Fibroblast of the conjunctiva (primary cell): ENCODE measurements around the gene RERG.

Source experiments
- DNase-seq: peaks from one replicate; pipeline ENCODE4 v3.0.0-alpha.2; 2010; ENCODE audit warnings: low read depth

Gene RERG

DNA sequence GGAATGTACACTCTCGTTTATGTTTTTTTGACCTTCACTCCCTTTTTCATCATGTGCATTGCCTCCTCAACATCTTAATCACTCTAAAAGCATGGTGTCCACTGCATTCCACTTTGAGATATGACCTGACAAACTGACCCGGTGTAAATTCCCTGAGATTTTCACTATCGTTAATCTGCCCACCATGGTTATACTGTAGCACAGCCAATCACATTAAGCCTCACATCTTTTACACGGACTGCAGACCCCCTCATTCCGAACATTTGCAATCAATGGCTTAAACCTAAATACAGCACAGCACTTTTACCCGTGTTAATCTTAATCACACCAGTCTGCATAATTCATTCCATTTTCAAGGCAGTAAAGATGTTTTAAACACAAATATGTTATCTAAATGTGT lies 2.4 kb downstream of the RERG start:
- DNase-seq: no peak

DNA sequence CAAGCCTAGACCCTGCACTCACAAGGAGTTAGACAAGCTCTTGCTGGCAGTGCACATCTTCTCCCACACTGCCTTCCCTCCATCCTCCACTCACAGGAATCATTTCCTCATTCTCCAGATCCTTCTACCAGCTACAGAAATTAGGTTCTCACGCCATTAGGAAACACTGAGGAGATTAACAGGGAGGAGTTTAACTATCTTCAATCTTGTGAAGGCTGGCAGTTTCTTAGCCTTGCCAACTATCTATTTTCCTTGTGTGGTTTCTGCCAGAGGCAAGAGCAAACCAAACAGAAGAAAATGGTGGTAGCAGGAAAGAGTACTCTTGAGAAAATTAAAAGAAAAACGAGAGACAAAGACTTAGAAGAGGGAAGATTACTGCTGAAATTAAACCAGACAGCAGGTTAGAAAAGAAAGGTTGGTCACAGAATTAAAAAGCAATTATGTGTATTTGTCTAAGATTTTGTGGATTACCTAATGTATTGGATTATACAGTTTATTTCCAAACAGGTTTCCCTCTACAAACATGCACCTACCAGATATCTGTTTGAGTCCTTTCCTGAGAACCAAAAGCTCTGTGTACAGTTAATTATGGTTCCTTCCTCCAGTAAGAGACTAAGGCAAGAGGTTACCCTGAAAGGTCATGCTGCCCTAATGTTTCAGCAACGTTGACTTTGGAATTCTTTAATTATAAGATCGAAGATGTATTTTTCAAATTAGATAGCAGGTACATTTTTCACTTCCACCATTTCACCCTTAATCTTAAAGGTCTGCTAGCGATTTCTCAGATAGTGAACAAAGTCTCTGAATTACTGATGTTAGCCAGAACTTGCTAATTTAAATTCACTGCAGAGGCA lies 5.0 kb downstream of the RERG start:
- DNase-seq: no peak

DNA sequence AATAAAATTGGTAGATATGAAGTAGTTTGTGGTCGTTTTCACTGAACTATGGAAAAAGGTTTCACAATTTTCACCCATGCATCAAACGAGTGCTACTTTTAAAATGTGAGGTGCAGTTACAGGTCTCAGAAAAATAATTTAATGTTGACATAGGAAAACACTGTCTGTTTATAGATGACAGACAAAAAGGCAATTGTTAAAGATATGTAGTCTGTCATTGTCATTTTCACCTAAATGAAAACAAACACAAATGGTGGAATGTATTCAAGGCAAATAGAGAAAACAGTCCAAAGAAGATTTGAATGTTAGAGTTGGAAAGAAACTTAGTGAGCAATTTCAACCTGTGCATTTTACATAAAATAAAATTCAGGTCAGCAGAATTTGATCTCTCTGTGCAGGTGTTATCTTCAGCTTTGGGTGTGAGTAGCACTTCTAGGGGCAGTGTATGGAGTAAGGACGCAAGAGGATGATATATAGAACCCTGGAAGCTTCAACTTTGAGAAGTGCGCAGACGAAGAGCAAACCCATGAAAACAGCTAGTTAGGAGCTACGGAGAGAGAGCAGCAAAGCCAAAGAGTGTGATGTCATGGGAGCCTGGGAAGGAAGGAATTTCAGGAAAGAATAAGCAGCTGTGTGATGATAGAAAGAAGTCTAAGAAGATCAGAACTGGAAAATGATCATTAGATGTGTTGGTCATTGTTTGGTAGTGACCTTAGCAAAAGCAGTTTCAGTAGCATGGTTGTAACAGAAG lies 6.2 kb downstream of the RERG start:
- no peak for DNase-seq

DNA sequence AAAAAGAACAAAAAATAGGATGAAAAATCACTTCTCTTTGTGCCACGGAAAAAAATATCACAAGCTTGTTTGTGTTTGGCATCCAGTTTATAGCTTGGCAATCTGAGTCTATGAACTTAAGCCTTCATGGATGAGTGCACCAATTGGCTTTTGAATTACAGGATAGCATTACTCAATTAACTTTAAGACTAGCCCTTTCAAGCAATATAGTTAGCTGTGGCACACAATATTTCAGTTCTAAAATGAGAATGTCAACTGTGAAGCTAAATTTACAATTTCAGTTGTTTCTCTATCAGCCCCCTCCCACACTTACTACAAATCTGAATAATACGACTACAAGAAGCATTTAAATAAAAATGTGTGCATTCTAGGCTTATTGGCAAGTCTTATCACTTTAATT lies 8.3 kb downstream of the RERG start:
- no peak for DNase-seq

- peak; percentile 69 for DNase-seq
Measured at GRCh38 chr12:15209782-15210181, 11.4 kb downstream of the RERG start.

GRCh38 chr12:15208871-15209656 lies 12.2 kb downstream of the RERG start:
- DNase-seq: no peak

GRCh38 chr12:15208140-15208539 lies 13.1 kb downstream of the RERG start:
- peak; percentile 12 for DNase-seq

DNA sequence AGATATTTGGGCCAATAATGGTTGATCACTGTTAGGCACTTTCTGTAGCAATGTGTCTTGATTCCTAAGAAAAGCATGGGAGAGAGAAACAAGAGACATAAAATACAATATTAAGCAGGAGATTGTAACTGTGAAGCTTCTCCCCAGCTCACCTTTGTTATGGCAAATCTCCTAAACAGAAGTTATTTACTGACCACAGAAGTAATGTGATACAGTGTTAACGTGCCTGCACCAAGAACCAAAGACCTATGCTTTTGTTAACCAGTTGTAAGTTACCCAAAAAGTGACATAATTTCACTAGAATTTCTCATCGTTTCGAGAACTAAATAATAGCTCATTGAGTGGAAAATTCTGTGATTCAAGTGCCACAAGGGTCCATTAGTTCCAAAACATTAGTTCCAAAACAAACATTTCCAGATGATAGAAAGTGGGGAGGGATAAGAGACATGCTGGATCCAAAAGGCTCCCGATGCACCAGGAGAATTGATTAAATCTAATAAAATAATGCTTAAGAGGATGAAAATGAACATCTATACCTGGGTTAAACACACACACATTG lies 14.3 kb downstream of the RERG start:
- DNase-seq: no peak

- DNase-seq: no peak
Measured at GRCh38 chr12:15206338-15206737, 14.9 kb downstream of the RERG start.

GRCh38 chr12:15205341-15206010 lies 15.7 kb downstream of the RERG start:
- no peak for DNase-seq

DNA sequence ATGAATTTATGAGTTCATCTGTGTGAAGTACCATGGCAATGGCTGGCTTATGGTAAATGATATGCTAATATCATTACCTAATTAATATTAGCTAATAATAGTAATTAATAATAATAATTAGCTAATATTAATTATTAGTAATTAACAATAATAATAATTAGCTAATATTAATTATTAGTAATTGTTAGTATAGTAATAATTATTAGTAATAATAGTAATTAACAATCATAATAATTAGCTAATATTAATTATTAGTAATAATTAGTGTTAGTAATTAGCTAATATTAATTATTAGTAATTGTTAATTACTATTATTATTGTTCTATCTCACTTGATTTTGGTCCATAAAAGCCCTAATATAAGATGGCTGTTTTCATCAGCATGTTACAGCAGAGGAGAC lies 19.8 kb downstream of the RERG start:
- DNase-seq: no peak

GRCh38 chr12:15201056-15201455 lies 20.2 kb downstream of the RERG start:
- no peak for DNase-seq

GRCh38 chr12:15200641-15201040 lies 20.6 kb downstream of the RERG start:
- no peak for DNase-seq

DNA sequence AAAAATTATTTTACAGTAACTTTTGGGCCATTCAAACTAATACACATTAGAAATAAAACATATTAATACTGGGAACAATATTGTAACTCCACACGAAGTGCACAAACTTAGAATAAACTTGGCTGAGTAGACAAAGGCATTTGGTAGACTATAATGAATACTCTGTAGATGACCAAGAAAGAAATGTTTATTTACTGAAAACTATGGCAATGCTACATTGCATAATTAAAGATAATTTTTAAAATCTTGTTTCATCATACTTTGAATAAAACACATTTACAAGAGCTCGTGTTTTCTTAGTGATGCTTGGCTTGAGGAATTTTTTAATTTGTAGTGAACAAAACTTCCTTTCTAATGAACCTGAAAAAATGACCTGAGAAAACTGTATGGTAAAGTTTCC lies 21.3 kb downstream of the RERG start:
- no peak for DNase-seq

DNA sequence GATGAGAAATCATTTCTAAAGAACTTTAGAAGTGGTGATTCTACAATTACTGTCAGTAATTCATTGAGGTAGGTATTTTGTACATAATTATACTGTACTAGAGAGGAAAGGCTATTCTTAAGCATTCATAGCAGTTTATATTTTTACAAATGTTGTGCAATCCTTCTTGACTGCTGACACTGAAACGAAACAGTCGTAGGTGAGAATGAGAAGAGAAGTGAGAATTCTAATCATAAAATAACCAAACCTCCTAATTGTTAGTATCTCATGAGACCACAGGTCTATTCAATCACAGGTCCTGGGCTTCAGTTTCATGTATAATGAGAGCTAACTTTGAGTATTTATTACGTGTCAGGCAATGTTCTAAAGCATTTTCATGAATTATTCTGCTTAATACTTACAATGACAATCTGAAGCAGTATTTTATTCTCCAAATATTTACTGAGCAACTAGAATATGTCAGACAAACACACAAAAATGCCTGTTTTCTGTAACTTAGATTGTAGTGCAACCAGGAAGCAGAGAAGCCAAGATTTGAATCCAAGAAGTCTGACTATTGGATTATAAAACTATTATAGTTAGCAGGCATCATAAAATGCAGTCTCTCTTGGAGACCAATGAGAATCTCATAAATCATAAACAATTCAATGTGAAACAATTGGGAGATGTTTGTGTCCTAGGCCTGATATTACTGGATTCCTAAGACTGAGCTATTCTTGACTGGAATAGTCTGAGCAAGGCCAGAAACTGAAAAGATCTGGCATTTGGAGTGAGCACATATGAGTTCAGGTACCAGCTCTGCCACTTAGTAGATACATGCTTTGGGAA lies 24.3 kb downstream of the RERG start:
- no peak for DNase-seq

DNA sequence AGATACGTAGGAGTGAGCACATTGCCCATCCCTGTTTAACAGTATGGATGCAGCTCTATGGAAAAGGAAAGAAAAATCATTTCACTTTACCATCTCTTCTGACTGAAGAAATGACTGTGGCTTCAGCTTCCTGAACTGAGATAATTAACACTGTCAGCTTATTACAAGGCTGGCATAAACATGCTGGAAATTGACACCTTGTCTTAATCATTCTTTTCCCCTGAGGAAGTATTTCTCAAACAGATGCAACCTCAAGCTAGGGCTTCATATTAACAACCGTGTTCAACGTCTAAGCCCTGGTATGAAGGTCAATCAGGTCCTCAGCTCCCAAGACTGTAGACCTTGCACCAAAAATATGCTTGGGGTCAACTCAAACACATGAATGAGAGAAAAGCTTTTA lies 25.0 kb downstream of the RERG start:
- DNase-seq: no peak

- no peak for DNase-seq
Measured at GRCh38 chr12:15194456-15195368, 26.5 kb downstream of the RERG start.

DNA sequence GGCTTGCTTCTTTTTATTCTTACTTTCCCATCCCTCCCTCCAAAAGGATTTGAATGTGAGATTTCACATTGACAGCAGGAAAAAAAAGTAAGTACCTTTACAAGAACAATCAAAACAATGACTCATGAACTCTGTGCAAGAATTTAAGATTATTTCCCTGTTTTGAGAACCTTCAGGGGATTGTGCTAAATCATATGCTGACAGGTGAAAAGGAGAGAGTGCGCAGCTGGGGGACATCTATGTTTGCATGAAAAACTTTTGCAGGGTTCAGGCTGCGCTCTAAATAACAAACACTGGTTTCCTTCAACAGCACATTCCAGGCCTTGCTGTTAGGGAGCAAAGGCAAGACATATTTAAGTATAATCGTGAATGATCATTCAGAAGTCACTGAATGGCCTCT lies 27.3 kb downstream of the RERG start:
- DNase-seq: no peak

- no peak for DNase-seq
Measured at GRCh38 chr12:15192720-15193119, 28.5 kb downstream of the RERG start.

DNA sequence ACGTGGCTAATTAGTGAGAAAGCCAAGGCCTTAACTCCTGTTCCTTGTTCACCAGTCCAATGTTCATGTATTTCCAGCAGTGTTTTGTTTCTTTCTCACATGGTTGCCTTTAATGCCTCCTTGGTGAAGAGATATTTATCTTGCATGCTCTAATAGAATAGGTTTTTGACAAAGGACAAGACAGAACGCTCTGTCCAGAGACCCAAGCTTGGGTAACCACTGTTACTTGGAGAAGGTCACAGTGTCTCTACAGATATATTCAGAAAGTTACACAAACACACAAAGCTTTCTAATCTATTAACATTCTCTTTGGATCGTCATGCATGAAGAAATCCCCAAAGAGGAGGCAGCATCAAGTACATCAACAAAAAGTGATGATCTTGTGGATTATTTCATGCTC lies 33.1 kb downstream of the RERG start:
- no peak for DNase-seq
